ENCODE measurements around the gene HIVEP3.

DNA sequence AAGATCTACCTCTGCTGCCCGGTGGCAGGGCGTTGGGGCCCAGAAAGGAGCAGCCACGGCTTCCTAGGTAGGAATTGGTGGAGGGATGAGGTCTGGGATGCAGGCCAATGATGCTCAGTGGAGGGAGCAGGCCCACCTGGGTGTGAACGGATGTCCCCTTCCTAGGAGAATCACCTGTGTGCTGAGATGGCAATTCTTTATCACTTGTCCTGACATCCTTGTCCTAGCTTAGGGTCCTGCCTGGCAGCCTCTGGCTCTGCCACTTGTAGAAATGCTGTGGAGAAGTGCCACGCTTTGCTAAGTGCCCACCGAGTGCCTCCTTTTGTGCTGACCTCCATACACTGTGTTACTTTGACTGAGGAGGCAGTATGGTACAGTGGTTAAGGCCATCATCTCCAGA, 447.1 kb downstream of the HIVEP3 start:
- TF ChIP-seq, protein P1, sequence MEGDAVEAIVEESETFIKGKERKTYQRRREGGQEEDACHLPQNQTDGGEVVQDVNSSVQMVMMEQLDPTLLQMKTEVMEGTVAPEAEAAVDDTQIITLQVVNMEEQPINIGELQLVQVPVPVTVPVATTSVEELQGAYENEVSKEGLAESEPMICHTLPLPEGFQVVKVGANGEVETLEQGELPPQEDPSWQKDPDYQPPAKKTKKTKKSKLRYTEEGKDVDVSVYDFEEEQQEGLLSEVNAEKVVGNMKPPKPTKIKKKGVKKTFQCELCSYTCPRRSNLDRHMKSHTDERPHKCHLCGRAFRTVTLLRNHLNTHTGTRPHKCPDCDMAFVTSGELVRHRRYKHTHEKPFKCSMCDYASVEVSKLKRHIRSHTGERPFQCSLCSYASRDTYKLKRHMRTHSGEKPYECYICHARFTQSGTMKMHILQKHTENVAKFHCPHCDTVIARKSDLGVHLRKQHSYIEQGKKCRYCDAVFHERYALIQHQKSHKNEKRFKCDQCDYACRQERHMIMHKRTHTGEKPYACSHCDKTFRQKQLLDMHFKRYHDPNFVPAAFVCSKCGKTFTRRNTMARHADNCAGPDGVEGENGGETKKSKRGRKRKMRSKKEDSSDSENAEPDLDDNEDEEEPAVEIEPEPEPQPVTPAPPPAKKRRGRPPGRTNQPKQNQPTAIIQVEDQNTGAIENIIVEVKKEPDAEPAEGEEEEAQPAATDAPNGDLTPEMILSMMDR (IDR thresholded peaks at IDR 0.05) = no peak
- no peak for TF ChIP-seq POLR2A (IDR thresholded peaks at IDR 0.05)

Measured in right lobe of liver (tissue), 4 donors.